IPS-20b (cell line): ENCODE data around the gene LRRC8C.

Experiments used
- H3K27ac ChIP-seq: one replicate; pipeline ENCODE4 v1.5.1; 2013; ENCODE audit warnings: low read length
- H3K27me3 ChIP-seq: 2 replicates; pipeline ENCODE4 v1.6.1; 2013; ENCODE audit warnings: mild to moderate bottlenecking, low read length, inconsistent platforms; ENCODE audit not compliant: insufficient read depth
- H3K36me3 ChIP-seq: 2 replicates; pipeline ENCODE4 v1.6.1; 2013; ENCODE audit warnings: low read depth, mild to moderate bottlenecking, inconsistent platforms, low read length, moderate library complexity; ENCODE audit not compliant: insufficient read depth
- H3K4me1 ChIP-seq: 2 replicates; pipeline ENCODE4 v1.6.1; 2013; ENCODE audit warnings: mild to moderate bottlenecking, control low read depth, inconsistent platforms, low read length, moderate library complexity; ENCODE audit not compliant: insufficient read depth
- H3K4me3 ChIP-seq: 2 replicates; pipeline ENCODE4 v1.5.1; 2013; ENCODE audit warnings: mild to moderate bottlenecking, low read length, inconsistent platforms
- H3K9ac ChIP-seq: 2 replicates; pipeline ENCODE4 v1.6.1; 2013; ENCODE audit warnings: low read depth, mild to moderate bottlenecking, inconsistent platforms, low read length, moderate library complexity
- H3K9me3 ChIP-seq: 2 replicates; pipeline ENCODE4 v1.6.1; 2013; ENCODE audit warnings: mild to moderate bottlenecking, low read depth, low read length, inconsistent platforms; ENCODE audit not compliant: insufficient read depth

The LRRC8C gene

GRCh38 chr1:89715677-89716076, 82.8 kb downstream of the LRRC8C start:
- no peak overlapping the region for H3K9ac ChIP-seq
- peaks cover 3% of the 10 kb centered on the region; the same call in 1 of the 2 replicates for H3K4me1 ChIP-seq

GRCh38 chr1:89719502-89720306, 86.8 kb downstream of the LRRC8C start:
- Histone ChIP-seq H3K27ac (no peak overlapping the region), H3K9me3 (no peaks in the 10 kb centered on the region), H3K27me3 (no peaks in the 10 kb centered on the region), H3K4me1 (peaks cover 3% of the 10 kb centered on the region; the same call in 1 of the 2 replicates), H3K4me3 (no peak overlapping the region), H3K9ac (no peak overlapping the region), H3K36me3 (no peaks in the 10 kb centered on the region)

More at GRCh38 chr1:89715677-89716076, 82.8 kb downstream of the LRRC8C start:
- H3K36me3 ChIP-seq, result no peaks in the 10 kb centered on the region
- H3K4me3 ChIP-seq, result no peak overlapping the region
- H3K27ac ChIP-seq, result no peak overlapping the region
- H3K27me3 ChIP-seq, result no peaks in the 10 kb centered on the region
- no peaks in the 10 kb centered on the region for H3K9me3 ChIP-seq

GRCh38 chr1:89720839-89721238, 87.9 kb downstream of the LRRC8C start:
- no peak overlapping the region for H3K27ac ChIP-seq
- no peak overlapping the region for H3K9ac ChIP-seq
- H3K27me3 ChIP-seq, result no peaks in the 10 kb centered on the region
- no peaks in the 10 kb centered on the region for H3K9me3 ChIP-seq
- no peaks in the 10 kb centered on the region for H3K36me3 ChIP-seq
- H3K4me3 ChIP-seq, result no peak overlapping the region
- H3K4me1 ChIP-seq, result peaks cover 3% of the 10 kb centered on the region; the same call in 1 of the 2 replicates

- Histone ChIP-seq H3K27ac (no peak overlapping the region), H3K9ac (no peak overlapping the region), H3K4me1 (peaks cover 3% of the 10 kb centered on the region; the same call in 1 of the 2 replicates), H3K27me3 (no peaks in the 10 kb centered on the region), H3K9me3 (no peaks in the 10 kb centered on the region), H3K4me3 (no peak overlapping the region), H3K36me3 (no peaks in the 10 kb centered on the region)
Observed at GRCh38 chr1:89721351-89721750, 88.4 kb downstream of the LRRC8C start.

DNA sequence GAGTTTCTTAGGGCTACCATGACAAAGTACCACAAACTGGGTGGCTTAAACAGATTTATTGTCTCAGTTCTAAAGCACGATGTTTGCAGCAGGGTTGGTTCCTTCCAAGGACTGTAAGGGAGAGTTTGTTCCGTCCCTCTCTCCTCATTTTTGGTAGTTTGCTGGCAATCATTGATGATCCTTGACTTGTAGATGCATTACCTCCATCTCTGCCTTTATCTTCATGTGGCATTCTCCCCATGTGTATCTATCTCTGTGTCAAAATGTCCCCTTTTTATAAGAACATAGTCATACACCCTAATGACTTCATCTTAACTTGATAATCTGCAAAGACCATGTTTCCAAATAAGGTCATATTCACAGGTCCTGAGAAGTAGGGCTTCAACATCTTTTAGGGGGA, 90.2 kb downstream of the LRRC8C start:
- Histone ChIP-seq H3K4me1 (peaks cover 3% of the 10 kb centered on the region; the same call in 1 of the 2 replicates), H3K27me3 (no peaks in the 10 kb centered on the region), H3K9ac (no peak overlapping the region), H3K27ac (no peak overlapping the region), H3K4me3 (no peak overlapping the region), H3K36me3 (no peaks in the 10 kb centered on the region), H3K9me3 (no peaks in the 10 kb centered on the region)

DNA sequence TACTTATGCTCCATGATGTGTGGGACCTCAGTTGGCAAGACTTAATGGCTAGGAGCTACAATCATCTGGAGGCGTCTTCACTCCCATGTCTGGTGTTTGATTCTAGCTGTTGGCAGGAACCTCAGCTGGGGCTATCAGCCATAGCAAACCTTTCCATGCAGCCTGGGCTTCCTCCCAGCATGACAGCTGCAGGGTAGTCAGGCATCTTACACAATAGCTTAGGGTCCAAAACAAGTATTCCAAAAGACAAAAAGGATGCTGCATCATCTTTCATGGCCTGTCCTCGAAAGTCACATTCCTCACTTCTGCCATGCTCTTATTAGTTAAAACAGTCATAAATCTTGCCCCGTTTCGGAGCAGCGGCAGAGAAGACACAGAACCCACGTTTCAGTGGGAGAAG, 90.9 kb downstream of the LRRC8C start:
- Histone ChIP-seq H3K27me3 (no peaks in the 10 kb centered on the region), H3K9ac (no peak overlapping the region), H3K4me1 (peaks cover 3% of the 10 kb centered on the region; the same call in 1 of the 2 replicates), H3K27ac (no peak overlapping the region), H3K9me3 (no peaks in the 10 kb centered on the region), H3K4me3 (no peak overlapping the region), H3K36me3 (no peaks in the 10 kb centered on the region)

DNA sequence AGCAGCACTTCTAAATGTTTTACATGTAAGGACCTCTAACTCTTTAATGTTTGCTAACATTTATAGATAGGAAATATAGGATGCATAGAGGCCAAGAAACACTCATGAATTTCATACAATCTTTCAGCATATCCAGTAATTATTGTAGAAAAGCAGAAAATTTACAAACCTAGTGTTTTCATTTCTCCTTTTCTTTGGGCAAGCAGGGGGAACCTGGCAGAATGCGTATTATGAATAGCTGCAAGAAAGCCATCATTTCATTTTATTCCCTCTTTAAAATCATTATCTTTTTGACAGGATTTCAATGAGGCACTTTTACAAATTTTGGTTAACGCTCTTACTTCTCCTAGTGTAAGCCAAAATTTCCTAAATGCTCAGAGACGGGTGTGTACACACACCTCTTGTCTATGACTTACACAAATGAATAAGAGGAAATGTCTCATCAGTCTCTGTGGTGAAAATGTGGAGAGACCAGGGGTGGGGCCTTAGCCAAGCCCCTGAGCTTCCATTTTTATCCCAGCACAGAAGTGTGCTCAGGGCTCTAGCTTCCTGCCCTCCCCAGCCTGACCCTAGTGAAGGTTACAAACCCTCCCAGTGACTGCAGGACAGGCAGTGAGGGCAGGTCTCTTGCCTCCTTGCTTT, 91.6 kb downstream of the LRRC8C start:
- Histone ChIP-seq H3K9ac (no peak overlapping the region), H3K36me3 (no peaks in the 10 kb centered on the region), H3K4me1 (peaks cover 2% of the 10 kb centered on the region; the same call in 1 of the 2 replicates), H3K27me3 (no peaks in the 10 kb centered on the region), H3K4me3 (no peak overlapping the region), H3K27ac (no peak overlapping the region), H3K9me3 (no peaks in the 10 kb centered on the region)

- no peak overlapping the region for H3K4me3 ChIP-seq
- H3K27ac ChIP-seq, result no peak overlapping the region
- no peaks in the 10 kb centered on the region for H3K27me3 ChIP-seq
- no peaks in the 10 kb centered on the region for H3K9me3 ChIP-seq
- no peaks in the 10 kb centered on the region for H3K36me3 ChIP-seq
- H3K9ac ChIP-seq, result no peak overlapping the region
- no peaks in the 10 kb centered on the region for H3K4me1 ChIP-seq
Observed at GRCh38 chr1:89725011-89725370, 92.1 kb downstream of the LRRC8C start.

GRCh38 chr1:89725631-89726030, 92.7 kb downstream of the LRRC8C start:
- Histone ChIP-seq H3K4me1 (no peaks in the 10 kb centered on the region), H3K27ac (no peak overlapping the region), H3K4me3 (no peak overlapping the region), H3K9ac (no peak overlapping the region), H3K36me3 (no peaks in the 10 kb centered on the region), H3K9me3 (no peaks in the 10 kb centered on the region), H3K27me3 (no peaks in the 10 kb centered on the region)

DNA sequence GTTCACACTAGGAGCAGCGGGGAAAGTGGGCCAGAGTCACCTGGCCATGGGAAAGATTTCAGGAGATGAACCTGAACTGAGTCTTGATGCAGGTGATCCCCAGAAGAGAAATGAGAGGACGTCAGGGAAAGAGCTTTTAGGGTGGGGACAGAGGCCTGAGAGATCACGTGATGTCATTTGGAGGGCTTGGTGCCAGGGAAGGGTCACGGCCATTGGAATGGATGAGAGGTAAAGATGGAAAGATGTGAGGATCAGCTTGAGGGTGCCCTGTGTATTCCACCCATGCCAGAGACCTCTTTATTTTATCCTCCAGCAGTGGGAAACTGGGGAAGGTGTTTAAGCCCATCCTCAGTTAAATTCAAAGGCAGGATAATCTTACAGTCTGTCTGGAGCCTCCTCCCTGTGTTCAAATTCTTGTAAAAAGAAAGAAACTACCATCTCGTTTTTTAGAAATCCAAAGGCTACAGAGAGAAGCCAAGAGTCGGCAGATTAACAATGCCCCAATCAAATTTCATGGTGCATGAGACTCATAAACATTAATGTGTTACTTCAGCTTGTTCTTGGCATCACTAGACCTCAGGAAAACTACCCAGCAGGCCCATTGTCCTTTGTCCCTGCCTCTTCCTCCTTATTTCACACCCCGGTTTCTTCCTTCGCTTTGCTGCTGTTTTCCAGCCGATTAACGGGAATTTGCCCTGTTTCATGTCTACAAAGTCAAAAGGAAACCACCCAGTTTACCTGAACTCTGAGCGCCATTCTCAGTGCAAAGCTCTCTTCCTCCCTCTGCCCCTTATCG, 94.8 kb downstream of the LRRC8C start:
- H3K9ac ChIP-seq, result no peak overlapping the region
- H3K4me3 ChIP-seq, result no peak overlapping the region
- no peak overlapping the region for H3K27ac ChIP-seq
- H3K27me3 ChIP-seq, result no peaks in the 10 kb centered on the region
- no peaks in the 10 kb centered on the region for H3K36me3 ChIP-seq
- no peaks in the 10 kb centered on the region for H3K9me3 ChIP-seq
- no peaks in the 10 kb centered on the region for H3K4me1 ChIP-seq

GRCh38 chr1:89728381-89728780, 95.5 kb downstream of the LRRC8C start:
- no peaks in the 10 kb centered on the region for H3K9me3 ChIP-seq
- no peak overlapping the region for H3K27ac ChIP-seq
- no peaks in the 10 kb centered on the region for H3K36me3 ChIP-seq
- no peak overlapping the region for H3K9ac ChIP-seq
- H3K4me1 ChIP-seq, result no peaks in the 10 kb centered on the region
- no peaks in the 10 kb centered on the region for H3K27me3 ChIP-seq
- H3K4me3 ChIP-seq, result no peak overlapping the region
